H9 (cell line): ENCODE results near the gene SCYGR1. TPM values are rescaled to one million over a fixed set of nuclear protein-coding genes. Genes with fewer than 3 reads are reported as not detected.

Source experiments
- DNase-seq: peaks from one replicate; pipeline ENCODE4 v3.0.0-alpha.2; 2017
- H2AFZ ChIP-seq: one replicate; pipeline ENCODE4 v1.6.1; 2013; ENCODE audit warnings: mild to moderate bottlenecking, low read length, control low read depth, moderate library complexity
- H2AK5ac ChIP-seq: 2 replicates; pipeline ENCODE4 v1.6.1; 2013; ENCODE audit warnings: low read length, control low read depth, mixed read lengths; ENCODE audit not compliant: insufficient read length
- H2BK120ac ChIP-seq: one replicate; pipeline ENCODE4 v1.6.1; 2013; ENCODE audit warnings: low read depth, mild to moderate bottlenecking, low read length, control low read depth, inconsistent platforms; ENCODE audit not compliant: poor library complexity, severe bottlenecking
- H2BK12ac ChIP-seq: 2 replicates; pipeline ENCODE4 v1.6.1; 2013; ENCODE audit warnings: low read length, control low read depth, mixed read lengths, low read depth; ENCODE audit not compliant: insufficient read length
- H2BK15ac ChIP-seq: 2 replicates; pipeline ENCODE4 v1.6.1; 2013; ENCODE audit warnings: low read depth, low read length, control low read depth
- H2BK20ac ChIP-seq: one replicate; pipeline ENCODE4 v1.6.1; 2013; ENCODE audit warnings: low read depth, mild to moderate bottlenecking, low read length, control low read depth, inconsistent platforms; ENCODE audit not compliant: poor library complexity, severe bottlenecking
- H2BK5ac ChIP-seq: 2 replicates; pipeline ENCODE4 v1.6.1; 2013; ENCODE audit warnings: low read length, control low read depth, mixed read lengths; ENCODE audit not compliant: insufficient read length
- H3K14ac ChIP-seq: 2 replicates; pipeline ENCODE4 v1.6.1; 2013; ENCODE audit warnings: low read length, control low read depth; ENCODE audit not compliant: insufficient read depth
- H3K18ac ChIP-seq: 2 replicates; pipeline ENCODE4 v1.6.1; 2013; ENCODE audit warnings: low read depth, mild to moderate bottlenecking, mixed read lengths, low read length, control low read depth; ENCODE audit not compliant: insufficient read length
- H3K23ac ChIP-seq: 2 replicates; pipeline ENCODE4 v1.6.1; 2013; ENCODE audit warnings: low read length, control low read depth, mixed read lengths, low read depth; ENCODE audit not compliant: insufficient read length
- H3K23me2 ChIP-seq: 2 replicates; pipeline ENCODE4 v1.6.1; 2013; ENCODE audit warnings: low read depth, mild to moderate bottlenecking, mixed read lengths, low read length, control low read depth; ENCODE audit not compliant: insufficient read length, poor library complexity, severe bottlenecking
- H3K27ac ChIP-seq: 2 replicates; pipeline ENCODE4 v1.5.1; 2013; ENCODE audit warnings: low read length, control low read depth, mixed read lengths, low read depth; ENCODE audit not compliant: insufficient read length
- H3K27me3 ChIP-seq: 2 replicates; pipeline ENCODE4 v1.6.1; 2013; ENCODE audit warnings: low read length, control low read depth, inconsistent platforms; ENCODE audit not compliant: insufficient read depth
- H3K4ac ChIP-seq: 2 replicates; pipeline ENCODE4 v1.6.1; 2013; ENCODE audit warnings: low read depth, mild to moderate bottlenecking, control low read depth, inconsistent platforms, low read length, moderate library complexity
- H3K4me1 ChIP-seq: 2 replicates; pipeline ENCODE4 v1.6.1; 2013; ENCODE audit warnings: low read length, control low read depth, inconsistent platforms; ENCODE audit not compliant: insufficient read depth
- H3K4me2 ChIP-seq: 2 replicates; pipeline ENCODE4 v1.6.1; 2013; ENCODE audit warnings: low read length, control low read depth, mixed read lengths; ENCODE audit not compliant: insufficient read length, insufficient read depth
- H3K56ac ChIP-seq: 2 replicates; pipeline ENCODE4 v1.6.1; 2013; ENCODE audit warnings: low read depth, mild to moderate bottlenecking, mixed read lengths, low read length, control low read depth; ENCODE audit not compliant: insufficient read length
- H3K79me1 ChIP-seq: 2 replicates; pipeline ENCODE4 v1.6.1; 2013; ENCODE audit warnings: low read depth, mild to moderate bottlenecking, moderate library complexity, low read length, control low read depth, inconsistent platforms; ENCODE audit not compliant: insufficient read depth, poor library complexity, severe bottlenecking
- H3K79me2 ChIP-seq: 2 replicates; pipeline ENCODE4 v1.6.1; 2013; ENCODE audit warnings: low read length, control low read depth, inconsistent platforms; ENCODE audit not compliant: insufficient read depth
- H3K9ac ChIP-seq: 2 replicates; pipeline ENCODE4 v1.6.1; 2013; ENCODE audit warnings: low read length, control low read depth, mixed read lengths; ENCODE audit not compliant: insufficient read length; ENCODE audit errors: extremely low read depth
- H3K9me3 ChIP-seq: one replicate; pipeline ENCODE4 v1.6.1; 2013; ENCODE audit warnings: low read depth, low read length, inconsistent platforms; ENCODE audit not compliant: control insufficient read depth
- H3T11ph ChIP-seq: one replicate; pipeline ENCODE4 v1.6.1; 2013; ENCODE audit warnings: mild to moderate bottlenecking, low read length, control low read depth, inconsistent platforms
- H4K20me1 ChIP-seq: one replicate; pipeline ENCODE4 v1.6.1; 2013; ENCODE audit not compliant: control insufficient read depth, insufficient read length, insufficient read depth
- H4K5ac ChIP-seq: 2 replicates; pipeline ENCODE4 v1.6.1; 2013; ENCODE audit warnings: low read depth, mild to moderate bottlenecking, mixed read lengths, low read length, control low read depth; ENCODE audit not compliant: insufficient read length
- H4K8ac ChIP-seq: replicated peaks from 2 replicates; pipeline ENCODE4 v1.6.1; 2013; ENCODE audit warnings: low read length, control low read depth, mixed read lengths, low read depth; ENCODE audit not compliant: insufficient read length
- H4K91ac ChIP-seq: 2 replicates; pipeline ENCODE4 v1.6.1; 2013; ENCODE audit warnings: low read depth, mild to moderate bottlenecking, moderate library complexity, mixed read lengths, low read length, control low read depth; ENCODE audit not compliant: insufficient read length
- H3K27ac Mint-ChIP-seq, 3 experiments: 2 replicates in 2 of 3; 3 replicates in 1 of 3; pipeline ENCODE4 v1.8.0; 2020 to 2021; ENCODE audit warnings: mixed read lengths in 3 of 3, mild to moderate bottlenecking in 1 of 3, moderate library complexity in 1 of 3
- H3K27me3 Mint-ChIP-seq: 2 replicates; pipeline ENCODE4 v1.8.0; 2021; ENCODE audit warnings: low read depth, mild to moderate bottlenecking, moderate library complexity, mixed read lengths
- H3K36me3 Mint-ChIP-seq, 3 experiments: 2 replicates in 2 of 3; 3 replicates in 1 of 3; pipeline ENCODE4 v1.8.0; 2020 to 2021; ENCODE audit warnings: low read depth in 3 of 3, mixed read lengths in 3 of 3; ENCODE audit not compliant: insufficient read depth in 1 of 3
- H3K4me1 Mint-ChIP-seq, 2 experiments: 2 replicates each; pipeline ENCODE4 v1.8.0; 2020; ENCODE audit warnings: mixed read lengths in 2 of 2
- H3K4me3 Mint-ChIP-seq, 2 experiments: 2 replicates in 1 of 2; 3 replicates in 1 of 2; pipeline ENCODE4 v1.8.0; 2020 to 2021; ENCODE audit warnings: mild to moderate bottlenecking in 2 of 2, mixed read lengths in 2 of 2, moderate library complexity in 1 of 2
- H3K9me3 Mint-ChIP-seq, 2 experiments: 2 replicates in 1 of 2; 3 replicates in 1 of 2; pipeline ENCODE4 v1.8.0; 2020; ENCODE audit warnings: mild to moderate bottlenecking in 2 of 2, mixed read lengths in 2 of 2, moderate library complexity in 1 of 2
- CTCF ChIP-seq: fragments of 200-600 bp; sonication (generic); conservative IDR thresholded peaks from 3 replicates; pipeline ENCODE4 v1.8.0; 2021; ENCODE audit warnings: antibody characterized with exemption, mild to moderate bottlenecking
- WGBS: extraction: QIAGEN DNeasy Blood & Tissue Kit; methylation state at CpG from one replicate; pipeline ENCODE4 v1.1.7; 2013; ENCODE audit warnings: missing lambda C conversion rate, low lambda C conversion rate, mixed read lengths; ENCODE audit not compliant: insufficient read length; ENCODE audit errors: extremely low coverage; 5-methylcytosine and 5-hydroxymethylcytosine counted together
- total RNA-seq: library from RNA; stranded (reverse); gene quantifications from 2 replicates; pipeline ENCODE4 v1.2.1, GENCODE V29; 2021

SCYGR1 gene
- total RNA-seq, 1 experiment from 2014 or later, result not detected

- no peak for DNase-seq
- Histone ChIP-seq H2BK15ac (no peak overlapping the region), H2BK120ac (no peak overlapping the region), H3K79me2 (no peaks in the 10 kb centered on the region), H2BK5ac (no peak overlapping the region), H3K27ac (no peak overlapping the region), H3K23me2 (no peaks in the 10 kb centered on the region), H4K91ac (no peak overlapping the region), H2BK12ac (no peak overlapping the region), H3K4ac (no peak overlapping the region), H3T11ph (no peak overlapping the region), H4K20me1 (no peaks in the 10 kb centered on the region), H3K14ac (no peak overlapping the region), H2BK20ac (no peak overlapping the region), H4K5ac (no peak overlapping the region), H3K9ac (no peak overlapping the region), H3K27me3 (no peaks in the 10 kb centered on the region), H3K23ac (no peak overlapping the region), H3K9me3 (no peaks in the 10 kb centered on the region), H3K79me1 (no peaks in the 10 kb centered on the region), H3K18ac (no peak overlapping the region), H3K4me1 (no peaks in the 10 kb centered on the region; the same call in 1 of the 2 replicates), H2AFZ (no peak overlapping the region), H2AK5ac (no peak overlapping the region), H3K56ac (no peak overlapping the region), H4K8ac (no peak overlapping the region), H3K4me2 (no peak overlapping the region)
- no peaks in the 10 kb centered on the region for H3K36me3 Mint-ChIP-seq
- H3K27ac Mint-ChIP-seq, result no peak overlapping the region
- no peaks in the 10 kb centered on the region for H3K9me3 Mint-ChIP-seq
- no peak overlapping the region for H3K4me3 Mint-ChIP-seq
- no CpG with 5 or more reads among the region's 2 CpGs for WGBS
- no peak for TF ChIP-seq CTCF
- H3K4me1 Mint-ChIP-seq, result peaks cover 8 to 19% of the 10 kb centered on the region in 2 experiments
- no peaks in the 10 kb centered on the region; the same call in 1 of the 2 replicates for H3K27me3 Mint-ChIP-seq
Observed at GRCh38 chr2:227394401-227394800, 6.7 kb upstream of the SCYGR1 start.
